Measurements from ENCODE around the gene CBX4. TPM values are rescaled to one million over a fixed set of nuclear protein-coding genes. Genes with fewer than 3 reads are reported as not detected.

CBX4 gene
- total and polyA plus RNA-seq, 2 donors: 8.2 to 14.7 TPM

GRCh38 chr17:79822583-79823124 lies 16.6 kb downstream of the CBX4 start:
- DNase-seq (ENCODE audit: extremely low spot score): no peak
- H3K36me3 ChIP-seq (ENCODE audit: insufficient read depth): no peaks in the 10 kb centered on the region
- no peak overlapping the region for H3K27ac ChIP-seq (ENCODE audit: low read depth)
- H3K4me3 ChIP-seq (ENCODE audit: low read depth, low read length): no peak overlapping the region
- H3K4me1 ChIP-seq (ENCODE audit: insufficient read depth): no peaks in the 10 kb centered on the region
- WGBS: 96% methylated on average over 17 of the region's 17 CpGs

- no peaks in the 10 kb centered on the region for H3K36me3 ChIP-seq (ENCODE audit: insufficient read depth)
- no peak overlapping the region for H3K27ac ChIP-seq (ENCODE audit: low read depth)
- no peak for DNase-seq (ENCODE audit: extremely low spot score)
- 87% methylated on average over 12 of the region's 12 CpGs for WGBS
- no peaks in the 10 kb centered on the region for H3K4me1 ChIP-seq (ENCODE audit: insufficient read depth)
- no peak overlapping the region for H3K4me3 ChIP-seq (ENCODE audit: low read depth, low read length)
These were observed 17.7 kb downstream of the CBX4 start for GRCh38 chr17:79821331-79822095.

- Histone ChIP-seq H3K27ac (ENCODE audit: low read depth) (no peak overlapping the region), H3K4me3 (ENCODE audit: low read depth, low read length) (no peak overlapping the region), H3K4me1 (ENCODE audit: insufficient read depth) (no peaks in the 10 kb centered on the region), H3K36me3 (ENCODE audit: insufficient read depth) (no peaks in the 10 kb centered on the region)
- no peak for DNase-seq (ENCODE audit: extremely low spot score)
- 92% methylated on average over 4 of the region's 4 CpGs for WGBS
These were observed 18.3 kb downstream of the CBX4 start for GRCh38 chr17:79820959-79821330.

GRCh38 chr17:79819534-79820276 lies 19.5 kb downstream of the CBX4 start:
- Histone ChIP-seq H3K4me1 (ENCODE audit: insufficient read depth) (no peaks in the 10 kb centered on the region), H3K27ac (ENCODE audit: low read depth) (no peak overlapping the region), H3K4me3 (ENCODE audit: low read depth, low read length) (no peak overlapping the region), H3K36me3 (ENCODE audit: insufficient read depth) (no peaks in the 10 kb centered on the region)
- no peak for DNase-seq (ENCODE audit: extremely low spot score)
- 89% methylated on average over 13 of the region's 13 CpGs for WGBS

- Histone ChIP-seq H3K36me3 (ENCODE audit: insufficient read depth) (no peaks in the 10 kb centered on the region), H3K4me1 (ENCODE audit: insufficient read depth) (no peaks in the 10 kb centered on the region), H3K27ac (ENCODE audit: low read depth) (no peak overlapping the region), H3K4me3 (ENCODE audit: low read depth, low read length) (no peak overlapping the region)
- 81% methylated on average over 5 of the region's 5 CpGs for WGBS
- no peak for DNase-seq (ENCODE audit: extremely low spot score)
These were observed 20.2 kb downstream of the CBX4 start for GRCh38 chr17:79819085-79819484.

- no peaks in the 10 kb centered on the region for H3K36me3 ChIP-seq (ENCODE audit: insufficient read depth)
- no peak for DNase-seq (ENCODE audit: extremely low spot score)
- H3K4me1 ChIP-seq (ENCODE audit: insufficient read depth): no peaks in the 10 kb centered on the region
- no peak overlapping the region for H3K27ac ChIP-seq (ENCODE audit: low read depth)
- H3K4me3 ChIP-seq (ENCODE audit: low read depth, low read length): no peak overlapping the region
- WGBS: 94% methylated on average over 12 of the region's 12 CpGs
These were observed 21.0 kb downstream of the CBX4 start for GRCh38 chr17:79818026-79818758.

- WGBS: 60% methylated on average over 41 of the region's 41 CpGs
- H3K36me3 ChIP-seq (ENCODE audit: insufficient read depth): no peaks in the 10 kb centered on the region
These were observed 23.3 kb downstream of the CBX4 start for GRCh38 chr17:79815836-79816461.

GRCh38 chr17:79814974-79815835 lies 24.0 kb downstream of the CBX4 start:
- H3K36me3 ChIP-seq (ENCODE audit: insufficient read depth): no peaks in the 10 kb centered on the region
- WGBS: 11% methylated on average over 96 of the region's 96 CpGs
- H3K4me3 ChIP-seq (ENCODE audit: low read depth, low read length): no peak overlapping the region
- no peak for DNase-seq (ENCODE audit: extremely low spot score)
- no peak overlapping the region for H3K27ac ChIP-seq (ENCODE audit: low read depth)
- H3K4me1 ChIP-seq (ENCODE audit: insufficient read depth): no peaks in the 10 kb centered on the region

More at GRCh38 chr17:79815836-79816461, 23.3 kb downstream of the CBX4 start:
- no peak for DNase-seq (ENCODE audit: extremely low spot score)
- Histone ChIP-seq H3K4me3 (ENCODE audit: low read depth, low read length) (no peak overlapping the region), H3K4me1 (ENCODE audit: insufficient read depth) (no peaks in the 10 kb centered on the region), H3K27ac (ENCODE audit: low read depth) (no peak overlapping the region)

- H3K27ac ChIP-seq (ENCODE audit: low read depth): no peak overlapping the region
- WGBS: 32% methylated on average over 43 of the region's 43 CpGs
These were observed 24.9 kb downstream of the CBX4 start for GRCh38 chr17:79814127-79814973.

GRCh38 chr17:79813297-79814126 lies 25.7 kb downstream of the CBX4 start:
- no peak overlapping the region for H3K27ac ChIP-seq (ENCODE audit: low read depth)
- no peak for DNase-seq (ENCODE audit: extremely low spot score)
- H3K4me1 ChIP-seq (ENCODE audit: insufficient read depth): no peaks in the 10 kb centered on the region
- WGBS: 2% methylated on average over 88 of the region's 89 CpGs
- peak overlapping the region; percentile 34 for H3K4me3 ChIP-seq (ENCODE audit: low read depth, low read length)
- no peaks in the 10 kb centered on the region for H3K36me3 ChIP-seq (ENCODE audit: insufficient read depth)

More at GRCh38 chr17:79814127-79814973, 24.9 kb downstream of the CBX4 start:
- H3K4me1 ChIP-seq (ENCODE audit: insufficient read depth): no peaks in the 10 kb centered on the region
- H3K36me3 ChIP-seq (ENCODE audit: insufficient read depth): no peaks in the 10 kb centered on the region
- no peak overlapping the region for H3K4me3 ChIP-seq (ENCODE audit: low read depth, low read length)
- DNase-seq (ENCODE audit: extremely low spot score): no peak

Data from urinary bladder (tissue), 4 donors.